IPS-20b (cell line): Measurements from ENCODE around the gene GGTLC3.
"Not testable (repeated sequence)": the region's sequence is repeated elsewhere in the genome, so short reads cannot be mapped to it uniquely, and the experiment has no call there.

Source experiments
- H3K27ac ChIP-seq: one replicate; pipeline ENCODE4 v1.5.1; 2013; ENCODE audit warnings: low read length
- H3K27me3 ChIP-seq: 2 replicates; pipeline ENCODE4 v1.6.1; 2013; ENCODE audit warnings: mild to moderate bottlenecking, low read length, inconsistent platforms; ENCODE audit not compliant: insufficient read depth
- H3K36me3 ChIP-seq: 2 replicates; pipeline ENCODE4 v1.6.1; 2013; ENCODE audit warnings: low read depth, mild to moderate bottlenecking, inconsistent platforms, low read length, moderate library complexity; ENCODE audit not compliant: insufficient read depth
- H3K4me1 ChIP-seq: 2 replicates; pipeline ENCODE4 v1.6.1; 2013; ENCODE audit warnings: mild to moderate bottlenecking, control low read depth, inconsistent platforms, low read length, moderate library complexity; ENCODE audit not compliant: insufficient read depth
- H3K4me3 ChIP-seq: 2 replicates; pipeline ENCODE4 v1.5.1; 2013; ENCODE audit warnings: mild to moderate bottlenecking, low read length, inconsistent platforms
- H3K9ac ChIP-seq: 2 replicates; pipeline ENCODE4 v1.6.1; 2013; ENCODE audit warnings: low read depth, mild to moderate bottlenecking, inconsistent platforms, low read length, moderate library complexity
- H3K9me3 ChIP-seq: 2 replicates; pipeline ENCODE4 v1.6.1; 2013; ENCODE audit warnings: mild to moderate bottlenecking, low read depth, low read length, inconsistent platforms; ENCODE audit not compliant: insufficient read depth

Gene GGTLC3

GRCh38 chr22:18534315-18534714, 16.4 kb upstream of the GGTLC3 start:
- not testable (repeated sequence) for H3K4me3 ChIP-seq, H3K4me1 ChIP-seq, H3K27ac ChIP-seq, H3K27me3 ChIP-seq, H3K9me3 ChIP-seq, H3K9ac ChIP-seq, H3K36me3 ChIP-seq

GRCh38 chr22:18533633-18534032, 15.7 kb upstream of the GGTLC3 start:
- not testable (repeated sequence) for H3K27me3 ChIP-seq, H3K4me3 ChIP-seq, H3K36me3 ChIP-seq, H3K9me3 ChIP-seq, H3K27ac ChIP-seq, H3K9ac ChIP-seq, H3K4me1 ChIP-seq

- H3K36me3 ChIP-seq, H3K9ac ChIP-seq, H3K27me3 ChIP-seq, H3K4me1 ChIP-seq, H3K9me3 ChIP-seq, H3K27ac ChIP-seq, H3K4me3 ChIP-seq: not testable (repeated sequence)
Measured at GRCh38 chr22:18529416-18530145, 11.6 kb upstream of the GGTLC3 start.

DNA sequence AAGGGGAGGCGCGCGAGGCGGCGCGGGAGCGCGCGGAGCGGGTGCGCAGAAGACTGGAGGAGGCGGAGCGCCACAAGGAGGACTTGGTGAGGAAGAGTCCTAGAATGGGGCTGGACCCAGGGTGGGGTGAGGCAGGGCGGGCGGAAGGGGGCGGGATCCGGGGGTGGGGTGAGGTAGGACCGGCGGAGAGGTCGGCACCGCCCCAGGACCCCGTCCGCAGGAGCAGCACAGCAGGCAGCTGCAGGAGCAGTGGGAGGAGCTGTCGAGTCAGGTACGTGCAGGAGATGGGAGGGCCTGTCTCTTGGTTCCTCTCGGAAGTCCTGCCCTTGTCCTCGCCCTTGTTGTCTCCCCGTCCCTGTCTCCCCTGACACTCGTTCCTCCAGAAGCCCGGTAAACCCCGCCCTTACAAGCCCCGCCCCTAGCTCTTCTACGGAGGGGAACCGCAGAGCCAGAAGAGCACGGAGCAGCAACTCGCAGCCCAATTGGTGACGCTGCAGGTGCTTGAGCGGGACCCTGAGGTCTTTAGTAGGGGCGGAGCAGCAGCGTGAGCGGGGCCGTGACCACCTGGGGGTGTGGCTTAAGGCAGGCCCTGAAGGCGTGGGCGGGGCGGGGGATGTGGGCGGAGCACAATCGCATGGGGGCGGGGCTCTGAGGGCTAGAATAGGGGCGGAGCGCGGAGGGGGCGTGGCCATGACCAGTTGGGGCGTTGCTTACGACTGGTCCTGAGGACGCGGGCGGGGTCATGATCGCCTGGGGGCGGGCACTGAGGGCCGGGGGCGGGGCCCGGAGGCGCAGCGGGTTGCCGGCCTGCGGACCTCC, 10.8 kb upstream of the GGTLC3 start:
- H3K4me1 ChIP-seq, H3K9ac ChIP-seq, H3K27ac ChIP-seq, H3K36me3 ChIP-seq, H3K27me3 ChIP-seq, H3K9me3 ChIP-seq: not testable (repeated sequence)
- peak overlapping the region; percentile 35; the same call in 1 of the 2 replicates for H3K4me3 ChIP-seq

DNA sequence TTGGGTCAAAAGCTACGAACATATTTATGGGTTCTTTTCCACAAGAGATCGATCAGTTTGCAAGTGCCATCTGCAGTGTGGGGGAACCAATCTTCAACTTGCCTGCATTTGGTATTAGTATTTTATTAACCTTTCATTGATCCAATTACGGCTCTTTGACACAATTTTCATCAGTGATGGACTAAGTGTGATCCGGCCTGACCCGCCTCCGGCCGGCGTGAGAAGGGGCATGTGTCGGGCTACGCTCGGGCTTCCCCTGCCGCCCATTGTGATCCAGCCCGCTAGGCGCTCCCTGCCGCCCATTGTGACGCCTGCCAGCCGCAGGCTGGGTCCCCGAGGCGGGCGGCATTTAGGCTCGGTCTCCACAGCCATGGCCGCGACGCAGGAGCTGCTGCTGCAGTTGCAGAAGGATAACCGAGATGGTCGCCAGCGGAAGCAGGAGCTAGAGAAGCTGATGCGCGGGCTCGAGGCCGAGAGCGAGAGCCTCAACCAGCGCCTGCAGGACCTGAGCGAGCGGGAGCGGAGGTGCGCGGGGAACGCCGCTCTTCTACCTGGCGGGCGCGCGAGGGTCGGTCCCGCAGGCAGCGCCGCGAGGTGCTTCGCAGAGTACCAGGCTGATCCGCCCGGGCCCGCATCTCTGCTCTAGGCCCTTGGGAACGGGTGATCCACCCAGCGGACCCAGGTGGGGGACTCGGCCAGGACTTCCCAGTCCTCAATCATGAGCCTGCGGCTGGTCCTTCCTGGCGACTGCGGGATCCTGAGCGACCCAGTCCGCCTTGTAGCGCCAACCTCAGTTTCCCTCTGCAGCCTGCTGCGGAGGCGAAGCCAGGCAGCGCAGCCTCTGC, 10.0 kb upstream of the GGTLC3 start, which contains the start of gene TMEM191B:
Gene TMEM191B, plus strand, starts transcription at position 51 of the 845 bp plus-strand sequence. Its CDS starts 179 bp downstream, at position 230.
- not testable (repeated sequence) for H3K27ac ChIP-seq, H3K9me3 ChIP-seq, H3K4me3 ChIP-seq, H3K27me3 ChIP-seq, H3K4me1 ChIP-seq, H3K9ac ChIP-seq, H3K36me3 ChIP-seq

GRCh38 chr22:18523328-18523727, 5.4 kb upstream of the GGTLC3 start:
- H3K27me3 ChIP-seq, H3K4me3 ChIP-seq, H3K9me3 ChIP-seq, H3K4me1 ChIP-seq, H3K9ac ChIP-seq, H3K36me3 ChIP-seq, H3K27ac ChIP-seq: not testable (repeated sequence)

- H3K4me3 ChIP-seq, H3K27me3 ChIP-seq: not testable (repeated sequence)
Measured at GRCh38 chr22:18522762-18523161, 4.8 kb upstream of the GGTLC3 start.

GRCh38 chr22:18513454-18513853, 4.5 kb downstream of the GGTLC3 start:
- H3K9ac ChIP-seq, H3K4me1 ChIP-seq, H3K9me3 ChIP-seq, H3K27ac ChIP-seq, H3K36me3 ChIP-seq, H3K4me3 ChIP-seq, H3K27me3 ChIP-seq: not testable (repeated sequence)

More at GRCh38 chr22:18522762-18523161, 4.8 kb upstream of the GGTLC3 start:
- not testable (repeated sequence) for H3K36me3 ChIP-seq, H3K9me3 ChIP-seq, H3K4me1 ChIP-seq, H3K27ac ChIP-seq, H3K9ac ChIP-seq

DNA sequence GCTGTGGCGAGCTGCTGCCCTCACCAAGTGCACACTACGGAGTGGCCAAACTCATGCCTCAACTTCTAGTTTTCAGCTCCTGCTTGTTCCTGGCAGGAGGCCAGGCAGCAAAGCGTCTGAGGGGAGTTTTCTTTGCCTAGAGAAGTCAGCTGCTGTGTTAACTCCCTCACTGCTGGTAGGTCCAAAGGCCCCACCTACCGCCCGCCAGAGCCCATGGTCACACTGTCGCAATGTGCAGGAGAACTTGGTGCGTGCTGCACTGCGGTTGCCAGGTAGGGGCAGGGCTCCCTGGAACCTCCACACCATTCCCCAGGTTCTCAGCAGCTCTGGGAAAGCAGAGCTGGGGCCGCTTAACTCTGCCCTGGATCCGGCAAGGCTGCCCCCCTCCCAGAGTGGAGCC, 5.6 kb downstream of the GGTLC3 start:
- not testable (repeated sequence) for H3K4me3 ChIP-seq, H3K27me3 ChIP-seq, H3K4me1 ChIP-seq, H3K36me3 ChIP-seq, H3K27ac ChIP-seq, H3K9ac ChIP-seq, H3K9me3 ChIP-seq

- H3K27me3 ChIP-seq, H3K36me3 ChIP-seq, H3K4me1 ChIP-seq, H3K4me3 ChIP-seq, H3K27ac ChIP-seq, H3K9me3 ChIP-seq, H3K9ac ChIP-seq: not testable (repeated sequence)
Measured at GRCh38 chr22:18511327-18511726, 6.6 kb downstream of the GGTLC3 start.

DNA sequence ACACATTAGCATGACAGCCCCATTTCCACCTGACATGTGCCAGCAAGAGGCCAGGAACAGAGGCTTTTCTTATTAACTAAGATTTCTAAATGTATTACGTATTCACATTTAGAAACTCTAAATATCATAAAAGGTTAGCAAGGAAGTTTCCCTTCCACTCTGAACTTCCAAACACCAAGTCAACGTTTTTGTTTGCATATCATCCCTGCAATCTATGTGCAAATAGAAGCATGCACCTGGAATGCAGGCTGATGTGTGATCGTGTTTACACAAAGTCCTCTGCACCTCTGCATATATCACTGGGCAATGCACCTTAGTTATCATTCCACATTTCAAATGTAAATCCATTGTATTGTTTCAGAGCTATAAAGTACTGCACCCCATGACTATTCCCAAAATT, 21.7 kb downstream of the GGTLC3 start:
- H3K9me3 ChIP-seq, H3K36me3 ChIP-seq, H3K27me3 ChIP-seq, H3K4me1 ChIP-seq, H3K27ac ChIP-seq, H3K9ac ChIP-seq, H3K4me3 ChIP-seq: not testable (repeated sequence)
